HepG2 (cell line): ENCODE results near the gene CCDC88C. TPM values are rescaled to one million over a fixed set of nuclear protein-coding genes. Genes with fewer than 3 reads are reported as not detected.

Experiments
- ATAC-seq: fragments of 200-7000 bp; cut with Tn5 transposase; 3 replicates; pipeline ENCODE4 v1.9.1; 2020; ENCODE audit warnings: mild to moderate bottlenecking, moderate library complexity
- BruUV-seq: library from RNA; stranded (reverse); fragments of 400-500 nt; replicated peaks from 2 replicates; lab custom pipeline; 2021; lab: Mats Ljungman, UMichigan
- CTCF ChIA-PET: fragments of 300-600 bp; formaldehyde crosslinking; extraction: SDS; loops from one replicate; lab custom pipeline; 2021; ENCODE audit warnings: low total read pairs, inconsistent platforms, low intra/inter-chr PET ratio; lab: Yijun Ruan, JAX
- POLR2A ChIA-PET: fragments of 350-600 bp; sonication (Branson Sonifier 250); formaldehyde crosslinking; loops from one replicate; lab custom pipeline; 2020; ENCODE audit warnings: antibody characterized with exemption, inconsistent platforms; lab: Yijun Ruan, JAX
- DNase-seq: peaks from one replicate; pipeline ENCODE4 v3.0.0-alpha.2; 2015; ENCODE audit warnings: low spot score
- FAIRE-seq: peaks from 3 replicates; lab custom pipeline; 2011; peaks lifted over from hg19 to GRCh38; lab: Jason Lieb, UNC
- H2AFZ ChIP-seq: one replicate; pipeline ENCODE4 v1.6.1; 2011; ENCODE audit warnings: low read length, inconsistent platforms
- H3K27ac ChIP-seq: fragments of 300-600 bp; 3 replicates; pipeline ENCODE4 v1.8.0; 2011; ENCODE audit warnings: mixed run types, mild to moderate bottlenecking, mixed read lengths, low read length, inconsistent platforms; ENCODE audit not compliant: insufficient read depth; ENCODE audit errors: extremely low read length
- H3K27me3 ChIP-seq, 2 experiments: fragments of 200-600 bp in 1 of 2; 2 replicates in 1 of 2; 3 replicates in 1 of 2; pipeline versions ENCODE4 v1.6.0 to v1.8.0; 2011; ENCODE audit warnings: low read length in 2 of 2, mild to moderate bottlenecking in 2 of 2, moderate library complexity in 2 of 2, inconsistent platforms in 1 of 2; ENCODE audit not compliant: insufficient read depth in 2 of 2, control insufficient read depth in 1 of 2
- H3K36me3 ChIP-seq, 2 experiments: fragments of 200-600 bp in 1 of 2; replicated peaks in 1 of 2; 2 replicates in 1 of 2; 3 replicates in 1 of 2; pipeline versions ENCODE4 v1.5.1 to v1.8.0; 2011; ENCODE audit warnings: low read length in 2 of 2, inconsistent platforms in 1 of 2; ENCODE audit not compliant: insufficient read depth in 2 of 2, control insufficient read depth in 1 of 2
- H3K4me1 ChIP-seq: 2 replicates; pipeline ENCODE4 v1.5.1; 2012; ENCODE audit warnings: low read length, inconsistent platforms; ENCODE audit not compliant: insufficient read depth
- H3K4me2 ChIP-seq: 2 replicates; pipeline ENCODE4 v1.6.0; 2011; ENCODE audit warnings: low read depth, low read length, inconsistent platforms
- H3K4me3 ChIP-seq, 3 experiments: fragments of 200-600 bp in 1 of 3; sonication (generic), shearing (Covaris generic) in 1 of 3; replicated peaks in 1 of 3; 2 replicates each; pipeline ENCODE4 v1.5.1; 2011 to 2016; ENCODE audit warnings: low read length in 3 of 3, inconsistent platforms in 2 of 3, low read depth in 2 of 3, mild to moderate bottlenecking in 2 of 3, control low read depth in 1 of 3, mixed read lengths in 1 of 3; ENCODE audit not compliant: insufficient read depth in 1 of 3
- H3K79me2 ChIP-seq: one replicate; pipeline ENCODE4 v1.6.1; 2011; ENCODE audit warnings: low read length, inconsistent platforms; ENCODE audit not compliant: insufficient read depth
- H3K9ac ChIP-seq: 2 replicates; pipeline ENCODE4 v1.6.0; 2011; ENCODE audit warnings: mild to moderate bottlenecking, low read depth, low read length, inconsistent platforms; ENCODE audit not compliant: insufficient read depth
- H3K9me3 ChIP-seq: 2 replicates; pipeline ENCODE4 v1.5.1; 2012; ENCODE audit warnings: mild to moderate bottlenecking, low read length
- H4K20me1 ChIP-seq: 2 replicates; pipeline ENCODE4 v1.6.0; 2011; ENCODE audit warnings: inconsistent platforms, mild to moderate bottlenecking, low read length, moderate library complexity; ENCODE audit not compliant: insufficient read depth
- AHR ChIP-seq: IDR thresholded peaks from 2 replicates; pipeline ENCODE4 v1.6.1; 2018; ENCODE audit warnings: missing genetic modification reagents, missing compliant biosample characterization
- NR3C1 ChIP-seq: sonication (generic); formaldehyde crosslinking; IDR thresholded peaks from 2 replicates; pipeline ENCODE4 v1.4.0; 2020; ENCODE audit warnings: missing genetic modification reagents
- RBFOX2 ChIP-seq: fragments of 200-400 bp; formaldehyde crosslinking; IDR thresholded peaks from 2 replicates; pipeline ENCODE4 v1.6.1; 2017; ENCODE audit warnings: low read depth, mild to moderate bottlenecking, low read length
- SOX5 ChIP-seq: IDR thresholded peaks from 2 replicates; pipeline ENCODE4 v1.6.1; 2016; ENCODE audit warnings: borderline replicate concordance
- TEAD3 ChIP-seq: optimal IDR thresholded peaks from 2 replicates; pipeline ENCODE3; 2016; ENCODE audit warnings: borderline replicate concordance
- ZNF282 ChIP-seq: fragments of 450-650 bp; IDR thresholded peaks from 2 replicates; pipeline ENCODE4 v1.6.1; 2018; ENCODE audit not compliant: partially characterized antibody
- ZNF367 ChIP-seq: sonication (generic); formaldehyde crosslinking; IDR thresholded peaks from 2 replicates; pipeline ENCODE4 v1.4.0; 2020; ENCODE audit warnings: missing genetic modification reagents, borderline replicate concordance
- ZNF431 ChIP-seq: sonication (generic); formaldehyde crosslinking; IDR thresholded peaks from 2 replicates; pipeline ENCODE4 v1.9.0; 2022; ENCODE audit warnings: missing genetic modification reagents, low read depth, mild to moderate bottlenecking, borderline replicate concordance
- ZNF550 ChIP-seq: sonication (generic); formaldehyde crosslinking; IDR thresholded peaks from 2 replicates; pipeline ENCODE4 v1.4.0; 2020; ENCODE audit warnings: mild to moderate bottlenecking, missing genetic modification reagents, borderline replicate concordance
- ZNF629 ChIP-seq: sonication (generic); formaldehyde crosslinking; conservative IDR thresholded peaks from 2 replicates; pipeline ENCODE4 v1.5.0; 2020; ENCODE audit warnings: missing genetic modification reagents
- WGBS: methylation state at CpG from one replicate; pipeline ENCODE4 v1.1.6; 2017; ENCODE audit warnings: low lambda C conversion rate; 5-methylcytosine and 5-hydroxymethylcytosine counted together
- in situ Hi-C: cut with HindIII; loops from 2 replicates; pipeline ENCODE4 v1.10.0; 2017; ENCODE audit warnings: low pct_unique_long_range_greater_than_20kb; ENCODE audit not compliant: extremely low pct_ligation_motif_present
- intact Hi-C: fragments of 100-400 bp; cut with micrococcal nuclease; formaldehyde crosslinking; loops from one replicate; pipeline ENCODE4 v1.10.0; 2022; ENCODE audit not compliant: unreplicated experiment
- polyA plus RNA-seq, 8 experiments: library from polyadenylated mRNA; depleted of rRNA in 3 of 8; stranded (reverse) in 7 of 8; unstranded in 1 of 8; fragments of >200 nt; fragmentation: Illumina TruSeq in 4 of 8; extraction: Trizol in 4 of 8; gene quantifications; 2 replicates each; pipeline versions ENCODE4 v1.2.1 to v1.2.3, GENCODE V29; 2011 to 2016; ENCODE audit warnings: low read depth in 4 of 8, missing spikeins in 1 of 8, mixed read lengths in 1 of 8; ENCODE audit not compliant: insufficient read depth in 1 of 8
- total RNA-seq, 5 experiments: library from RNA; depleted of rRNA; stranded (reverse); fragments of >200 nt; fragmentation: Illumina TruSeq; extraction: Trizol; gene quantifications; 2 replicates each; pipeline ENCODE4 v1.2.3, GENCODE V29; 2016; ENCODE audit warnings: low read depth in 1 of 5
- TF ChIP-seq, protein P1 (sequence below): conservative IDR thresholded peaks from 2 replicates; pipeline ENCODE4 v1.6.1; 2018; ENCODE audit warnings: missing genetic modification reagents
- TF ChIP-seq, protein P2 (sequence below): sonication (generic); formaldehyde crosslinking; IDR thresholded peaks from 2 replicates; pipeline ENCODE4 v1.5.0; 2020; ENCODE audit warnings: mild to moderate bottlenecking, missing genetic modification reagents, borderline replicate concordance

Gene CCDC88C
- total and polyA plus RNA-seq, 2 of the 13 experiments (the other 11 are each of a cell fraction or from before 2014, with no cell fraction given) = 3.6 to 11.7 TPM

DNA sequence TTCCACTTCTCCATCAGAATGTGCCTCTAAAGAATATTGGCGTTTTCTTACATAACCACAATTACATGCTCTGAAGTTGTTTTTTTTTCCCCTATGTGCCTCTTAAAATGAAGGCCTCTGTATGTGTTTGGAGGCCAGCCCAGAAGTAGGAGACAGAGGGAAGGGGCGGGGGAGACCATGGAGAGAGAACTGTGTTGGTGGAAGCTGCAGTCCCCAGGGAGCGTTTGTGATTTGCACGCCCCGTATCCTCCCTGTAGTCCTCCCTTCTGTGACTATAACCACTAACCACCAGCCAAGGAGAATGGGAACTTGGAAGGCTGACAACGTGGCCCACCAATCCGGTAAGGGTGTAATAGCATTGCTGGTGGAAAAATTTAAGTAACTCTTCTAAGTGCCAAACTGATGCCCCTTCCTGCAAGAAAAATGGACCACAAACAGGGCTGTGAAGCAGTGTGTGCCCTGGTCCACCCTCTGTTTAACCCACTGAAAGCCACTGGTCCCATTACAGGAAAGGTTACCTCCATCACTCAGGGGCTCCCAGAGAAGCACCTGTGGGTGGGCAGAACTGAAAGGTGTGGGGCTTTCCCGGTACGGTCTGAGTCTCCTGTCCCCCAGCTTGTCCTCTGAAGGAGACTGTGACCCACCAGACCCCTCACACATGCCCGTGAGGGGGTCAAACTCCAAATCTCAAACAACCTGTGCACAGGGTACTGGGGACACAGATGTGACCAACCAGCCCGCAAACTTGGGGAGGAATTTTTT, 36.8 kb downstream of the CCDC88C start:
- Histone ChIP-seq H4K20me1 (peaks cover 13% of the 10 kb centered on the region; the same call in 1 of the 2 replicates), H3K4me2 (no peak overlapping the region), H3K9ac (no peak overlapping the region), H3K9me3 (no peaks in the 10 kb centered on the region), H2AFZ (no peak overlapping the region), H3K4me3 (no peak overlapping the region), H3K27me3 (no peaks in the 10 kb centered on the region), H3K27ac (no peak overlapping the region), H3K4me1 (peaks cover 25% of the 10 kb centered on the region), H3K79me2 (peaks cover 7% of the 10 kb centered on the region), H3K36me3 (no peaks in the 10 kb centered on the region; a peak in 1 of 5 replicates)
- CTCF ChIA-PET = no interaction called here
- POLR2A ChIA-PET = no interaction called here
- DNase-seq = no peak
- in situ Hi-C loops (no loop called here), intact Hi-C loops (loop anchor here (2.0 kb wide), 1 partner anchor 32 kb away; no protein-coding TSS in a partner anchor)
- FAIRE-seq = no peak
- no peak for TF ChIP-seq AHR
- no peak for TF ChIP-seq SOX5 (CRISPR knock-in tag)
- TF ChIP-seq TEAD3 (CRISPR knock-in tag) = no peak
- no peak for TF ChIP-seq ZNF431 (CRISPR knock-in tag)
- no peak for TF ChIP-seq ZNF550
- no peak for TF ChIP-seq ZNF282
- TF ChIP-seq NR3C1 (CRISPR knock-in tag) = no peak
- TF ChIP-seq, protein P1, sequence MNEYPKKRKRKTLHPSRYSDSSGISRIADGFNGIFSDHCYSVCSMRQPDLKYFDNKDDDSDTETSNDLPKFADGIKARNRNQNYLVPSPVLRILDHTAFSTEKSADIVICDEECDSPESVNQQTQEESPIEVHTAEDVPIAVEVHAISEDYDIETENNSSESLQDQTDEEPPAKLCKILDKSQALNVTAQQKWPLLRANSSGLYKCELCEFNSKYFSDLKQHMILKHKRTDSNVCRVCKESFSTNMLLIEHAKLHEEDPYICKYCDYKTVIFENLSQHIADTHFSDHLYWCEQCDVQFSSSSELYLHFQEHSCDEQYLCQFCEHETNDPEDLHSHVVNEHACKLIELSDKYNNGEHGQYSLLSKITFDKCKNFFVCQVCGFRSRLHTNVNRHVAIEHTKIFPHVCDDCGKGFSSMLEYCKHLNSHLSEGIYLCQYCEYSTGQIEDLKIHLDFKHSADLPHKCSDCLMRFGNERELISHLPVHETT (CRISPR knock-in tag) = no peak
- TF ChIP-seq RBFOX2 = no peak
- TF ChIP-seq, protein P2, sequence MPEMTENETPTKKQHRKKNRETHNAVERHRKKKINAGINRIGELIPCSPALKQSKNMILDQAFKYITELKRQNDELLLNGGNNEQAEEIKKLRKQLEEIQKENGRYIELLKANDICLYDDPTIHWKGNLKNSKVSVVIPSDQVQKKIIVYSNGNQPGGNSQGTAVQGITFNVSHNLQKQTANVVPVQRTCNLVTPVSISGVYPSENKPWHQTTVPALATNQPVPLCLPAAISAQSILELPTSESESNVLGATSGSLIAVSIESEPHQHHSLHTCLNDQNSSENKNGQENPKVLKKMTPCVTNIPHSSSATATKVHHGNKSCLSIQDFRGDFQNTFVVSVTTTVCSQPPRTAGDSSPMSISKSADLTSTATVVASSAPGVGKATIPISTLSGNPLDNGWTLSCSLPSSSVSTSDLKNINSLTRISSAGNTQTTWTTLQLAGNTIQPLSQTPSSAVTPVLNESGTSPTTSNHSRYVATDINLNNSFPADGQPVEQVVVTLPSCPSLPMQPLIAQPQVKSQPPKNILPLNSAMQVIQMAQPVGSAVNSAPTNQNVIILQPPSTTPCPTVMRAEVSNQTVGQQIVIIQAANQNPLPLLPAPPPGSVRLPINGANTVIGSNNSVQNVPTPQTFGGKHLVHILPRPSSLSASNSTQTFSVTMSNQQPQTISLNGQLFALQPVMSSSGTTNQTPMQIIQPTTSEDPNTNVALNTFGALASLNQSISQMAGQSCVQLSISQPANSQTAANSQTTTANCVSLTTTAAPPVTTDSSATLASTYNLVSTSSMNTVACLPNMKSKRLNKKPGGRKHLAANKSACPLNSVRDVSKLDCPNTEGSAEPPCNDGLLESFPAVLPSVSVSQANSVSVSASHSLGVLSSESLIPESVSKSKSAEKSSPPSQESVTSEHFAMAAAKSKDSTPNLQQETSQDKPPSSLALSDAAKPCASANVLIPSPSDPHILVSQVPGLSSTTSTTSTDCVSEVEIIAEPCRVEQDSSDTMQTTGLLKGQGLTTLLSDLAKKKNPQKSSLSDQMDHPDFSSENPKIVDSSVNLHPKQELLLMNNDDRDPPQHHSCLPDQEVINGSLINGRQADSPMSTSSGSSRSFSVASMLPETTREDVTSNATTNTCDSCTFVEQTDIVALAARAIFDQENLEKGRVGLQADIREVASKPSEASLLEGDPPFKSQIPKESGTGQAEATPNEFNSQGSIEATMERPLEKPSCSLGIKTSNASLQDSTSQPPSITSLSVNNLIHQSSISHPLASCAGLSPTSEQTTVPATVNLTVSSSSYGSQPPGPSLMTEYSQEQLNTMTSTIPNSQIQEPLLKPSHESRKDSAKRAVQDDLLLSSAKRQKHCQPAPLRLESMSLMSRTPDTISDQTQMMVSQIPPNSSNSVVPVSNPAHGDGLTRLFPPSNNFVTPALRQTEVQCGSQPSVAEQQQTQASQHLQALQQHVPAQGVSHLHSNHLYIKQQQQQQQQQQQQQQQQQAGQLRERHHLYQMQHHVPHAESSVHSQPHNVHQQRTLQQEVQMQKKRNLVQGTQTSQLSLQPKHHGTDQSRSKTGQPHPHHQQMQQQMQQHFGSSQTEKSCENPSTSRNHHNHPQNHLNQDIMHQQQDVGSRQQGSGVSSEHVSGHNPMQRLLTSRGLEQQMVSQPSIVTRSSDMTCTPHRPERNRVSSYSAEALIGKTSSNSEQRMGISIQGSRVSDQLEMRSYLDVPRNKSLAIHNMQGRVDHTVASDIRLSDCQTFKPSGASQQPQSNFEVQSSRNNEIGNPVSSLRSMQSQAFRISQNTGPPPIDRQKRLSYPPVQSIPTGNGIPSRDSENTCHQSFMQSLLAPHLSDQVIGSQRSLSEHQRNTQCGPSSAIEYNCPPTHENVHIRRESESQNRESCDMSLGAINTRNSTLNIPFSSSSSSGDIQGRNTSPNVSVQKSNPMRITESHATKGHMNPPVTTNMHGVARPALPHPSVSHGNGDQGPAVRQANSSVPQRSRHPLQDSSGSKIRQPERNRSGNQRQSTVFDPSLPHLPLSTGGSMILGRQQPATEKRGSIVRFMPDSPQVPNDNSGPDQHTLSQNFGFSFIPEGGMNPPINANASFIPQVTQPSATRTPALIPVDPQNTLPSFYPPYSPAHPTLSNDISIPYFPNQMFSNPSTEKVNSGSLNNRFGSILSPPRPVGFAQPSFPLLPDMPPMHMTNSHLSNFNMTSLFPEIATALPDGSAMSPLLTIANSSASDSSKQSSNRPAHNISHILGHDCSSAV (CRISPR knock-in tag) = no peak
- TF ChIP-seq ZNF367 (CRISPR knock-in tag) = no peak
- no peak for TF ChIP-seq ZNF629 (CRISPR knock-in tag)
- ATAC-seq = no peak
- 96% methylated on average over 5 of the region's 11 CpGs for WGBS
- BruUV-seq = no TSS peak
